RCC 7860 (cell line): ENCODE data around the gene IQGAP1.

ENCODE experiments used
- DNase-seq: peaks from one replicate; pipeline ENCODE4 v3.0.0-alpha.2; 2015; ENCODE audit warnings: low spot score
- FAIRE-seq: peaks from 2 replicates; lab custom pipeline; 2012; peaks lifted over from hg19 to GRCh38; lab: Jason Lieb, UNC

IQGAP1 gene

DNA sequence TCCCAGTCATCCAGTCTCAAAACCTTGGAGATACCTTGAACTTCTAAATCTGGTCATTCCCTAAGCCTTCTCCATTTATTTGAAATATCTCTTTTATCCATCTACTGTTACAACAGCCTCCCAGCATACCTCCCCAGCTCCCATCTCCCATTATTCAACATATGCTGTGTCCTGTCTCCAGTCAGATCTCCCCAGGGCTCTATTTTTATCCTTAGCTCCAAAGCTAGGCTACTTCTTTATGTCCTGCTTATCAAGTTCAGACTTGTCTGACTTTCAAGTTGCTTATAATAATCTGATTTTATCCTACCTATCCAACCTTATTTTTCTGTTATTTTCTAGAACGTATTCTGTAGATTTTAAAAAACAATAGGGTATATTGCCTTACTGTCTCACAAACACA, 44.2 kb downstream of the IQGAP1 start:
- DNase-seq (no peak), FAIRE-seq (no peak)

DNA sequence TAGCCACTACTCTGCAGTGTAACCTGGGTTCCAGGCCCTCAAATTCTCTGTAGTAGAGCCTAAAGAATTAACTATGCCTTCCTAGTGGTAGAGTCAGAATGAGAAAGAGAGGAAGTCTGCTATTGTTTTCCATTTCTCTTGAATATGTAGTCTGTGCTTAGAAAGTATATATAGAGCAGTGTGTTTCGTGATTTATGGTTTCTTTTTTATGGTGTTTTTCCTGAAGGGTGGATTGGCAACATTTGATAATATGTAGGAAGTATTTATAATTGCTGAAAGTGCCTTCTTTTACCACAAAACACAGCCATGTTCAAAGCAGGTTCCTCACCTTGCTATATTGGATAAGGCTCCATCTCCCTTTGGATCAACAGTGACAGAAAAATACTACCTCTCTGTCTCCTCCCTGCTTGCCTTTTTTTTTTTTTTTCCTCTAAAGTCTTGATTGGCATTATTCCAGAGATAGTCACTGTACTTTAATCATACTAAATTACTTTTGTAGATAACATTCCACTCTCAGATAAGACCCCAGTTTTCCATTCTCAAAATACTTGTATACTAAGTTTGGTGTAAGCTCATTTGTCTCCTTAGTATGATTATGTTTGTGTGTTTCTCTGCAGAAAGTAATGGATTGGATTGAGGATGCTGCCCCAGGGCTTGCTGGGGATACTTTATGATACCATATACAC, 47.8 kb downstream of the IQGAP1 start:
- DNase-seq (no peak), FAIRE-seq (no peak)

DNA sequence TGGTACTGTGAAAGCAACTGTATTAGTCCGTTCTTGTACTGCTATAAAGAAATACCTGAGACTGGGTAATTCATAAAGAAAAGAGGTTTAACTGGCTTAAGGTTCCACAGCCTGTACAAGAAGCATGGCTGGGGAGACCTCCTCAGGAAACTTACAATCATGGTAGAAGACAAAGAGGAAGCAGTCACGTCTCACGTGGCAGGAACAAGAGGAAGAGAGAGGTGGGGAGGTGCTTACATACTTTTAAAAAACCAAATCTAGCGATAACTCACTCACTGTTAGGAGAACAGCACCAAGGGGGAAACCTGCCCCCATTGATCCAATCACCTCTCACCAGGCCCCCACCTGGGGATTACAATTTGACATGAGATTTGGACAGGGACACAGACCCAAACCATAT, 48.9 kb downstream of the IQGAP1 start:
- FAIRE-seq (no peak), DNase-seq (no peak)

DNA sequence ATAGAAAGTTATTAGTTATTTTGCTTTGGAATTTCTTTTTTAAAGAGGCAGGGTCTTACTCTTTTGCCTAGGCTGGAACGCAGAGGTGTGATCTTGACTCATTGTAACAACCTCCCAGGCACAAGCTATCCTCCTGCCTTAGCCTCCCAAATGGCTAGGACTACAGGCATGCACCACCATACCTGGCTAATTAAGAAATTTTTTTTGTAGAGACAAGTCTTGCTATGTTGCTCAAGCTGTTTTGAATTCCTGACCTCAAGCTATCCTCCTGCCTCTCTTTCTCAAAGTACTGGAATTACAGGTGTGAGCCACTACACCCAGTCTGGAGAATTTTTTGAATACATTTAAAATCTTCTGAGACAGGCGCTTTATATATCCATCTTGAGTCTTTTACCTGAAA, 49.5 kb downstream of the IQGAP1 start:
- FAIRE-seq (no peak), DNase-seq (no peak)

DNA sequence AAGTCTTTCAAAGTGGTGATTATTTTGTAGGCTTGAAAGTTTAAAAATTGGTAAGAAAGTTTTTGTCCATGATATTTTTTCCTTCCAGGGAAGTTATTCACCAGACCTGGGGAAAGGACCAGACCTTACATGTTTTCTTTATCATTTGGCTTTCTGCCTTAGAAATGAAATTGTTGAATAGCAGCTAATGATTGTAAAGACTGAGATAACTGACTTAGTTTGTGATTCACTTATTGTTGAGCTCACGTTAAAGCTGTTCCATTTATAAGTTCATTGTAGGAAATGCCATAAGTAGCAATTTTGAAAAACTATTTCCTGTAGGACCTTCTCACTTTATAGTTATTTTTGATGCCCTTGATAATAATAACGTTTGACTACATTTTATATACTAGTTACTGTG, 51.9 kb downstream of the IQGAP1 start:
- DNase-seq = no peak
- FAIRE-seq = no peak

DNA sequence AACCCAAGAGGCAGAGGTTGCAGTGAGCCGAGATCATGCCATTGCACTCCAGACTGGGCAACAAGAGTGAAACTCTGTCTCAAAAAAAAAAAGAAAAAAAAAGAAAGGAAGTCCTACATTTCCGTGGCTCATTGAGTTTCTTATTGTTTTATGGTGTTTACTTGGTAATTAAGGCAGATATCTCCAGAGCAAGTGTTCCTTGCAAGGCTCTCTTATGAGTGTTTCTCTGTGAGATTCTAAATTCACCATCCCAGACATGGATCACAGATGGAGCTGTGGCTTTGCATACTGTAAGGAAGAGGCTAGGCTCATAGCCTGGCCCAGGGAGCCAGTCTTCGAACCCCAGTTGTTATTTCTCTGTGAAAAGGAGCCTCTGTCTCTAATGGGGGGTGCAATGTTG, 53.0 kb downstream of the IQGAP1 start:
- DNase-seq = no peak
- no peak for FAIRE-seq

DNA sequence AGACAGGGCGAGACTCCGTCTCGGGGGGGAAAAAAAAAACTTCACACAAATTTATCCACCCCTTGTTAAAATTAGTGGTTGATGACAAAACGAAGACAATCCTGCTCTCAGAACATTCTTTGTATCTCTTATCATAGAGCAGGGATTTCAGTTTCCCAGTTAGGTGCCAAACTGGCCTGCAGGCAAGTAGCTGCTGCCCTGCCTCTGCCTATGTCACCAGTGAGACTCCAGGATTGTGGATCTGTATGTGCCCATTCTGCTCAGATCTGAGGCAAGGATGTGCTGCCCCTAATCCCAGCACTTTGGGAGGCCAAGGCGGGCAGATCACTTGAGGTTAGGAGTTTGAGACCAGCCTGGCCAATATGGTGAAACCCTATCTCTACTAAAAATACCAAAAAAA, 54.4 kb downstream of the IQGAP1 start:
- no peak for DNase-seq
- no peak for FAIRE-seq

DNA sequence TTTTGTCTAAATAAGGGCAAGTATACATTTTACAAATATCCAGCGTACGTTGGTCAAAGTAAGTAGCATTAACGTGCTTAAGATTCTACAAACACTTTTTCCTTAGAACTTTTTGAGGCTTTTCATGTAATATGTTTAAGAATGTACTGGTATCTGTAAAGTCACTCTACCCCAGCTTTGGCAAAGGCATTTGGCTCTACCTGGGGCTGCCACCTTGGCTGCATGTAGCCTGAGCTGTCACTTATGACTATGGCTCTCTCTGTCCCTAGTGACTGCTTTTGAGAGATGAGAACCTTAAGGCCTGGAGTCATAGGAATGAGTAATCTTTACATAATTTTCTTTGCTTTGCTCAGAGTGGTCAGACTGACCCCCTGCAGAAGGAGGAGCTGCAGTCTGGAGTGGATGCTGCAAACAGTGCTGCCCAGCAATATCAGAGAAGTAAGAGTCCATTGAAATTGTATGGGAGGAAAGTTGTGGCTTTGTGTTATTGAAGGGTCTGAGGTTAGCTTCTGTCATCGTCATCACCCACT, 61.2 kb downstream of the IQGAP1 start:
- DNase-seq (peak; percentile 35), FAIRE-seq (no peak)

DNA sequence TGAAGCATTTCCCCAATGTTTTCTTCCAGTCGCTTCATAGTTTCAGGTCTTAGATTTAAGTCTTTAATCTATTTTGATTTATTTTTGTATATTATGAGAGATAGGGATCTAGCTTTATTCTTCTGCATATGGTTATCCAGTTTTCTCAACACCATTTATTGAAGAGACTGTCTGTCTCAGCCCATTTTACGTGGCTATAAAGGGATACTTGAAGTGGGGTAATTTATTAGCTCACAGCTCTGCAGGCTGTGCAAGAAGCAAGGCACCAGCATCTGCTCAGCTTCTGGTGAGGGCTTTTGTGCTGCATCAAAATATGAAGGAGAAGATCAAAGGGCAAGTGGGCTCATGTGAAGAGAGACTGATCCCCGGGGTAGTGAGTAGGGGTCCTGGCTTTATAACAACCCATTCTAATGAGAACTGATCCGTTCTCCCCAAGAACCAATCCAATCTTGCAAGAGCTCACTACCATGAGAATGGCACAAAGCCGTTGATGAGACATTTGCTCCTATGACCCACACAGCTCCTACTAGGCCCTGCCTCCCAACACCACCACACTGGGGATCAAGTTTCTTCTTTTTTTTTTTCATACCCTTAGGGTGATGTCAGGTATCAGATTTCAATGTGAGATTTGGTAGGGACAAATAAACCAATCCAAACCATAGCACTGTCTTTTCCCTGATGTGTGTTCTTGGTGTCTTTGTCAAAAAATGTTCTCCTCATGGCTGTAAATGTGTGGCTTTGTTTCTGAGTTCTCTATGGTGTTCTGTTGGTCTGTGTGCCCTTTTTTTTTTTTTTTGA, 63.2 kb downstream of the IQGAP1 start:
- FAIRE-seq (no peak), DNase-seq (no peak)

DNA sequence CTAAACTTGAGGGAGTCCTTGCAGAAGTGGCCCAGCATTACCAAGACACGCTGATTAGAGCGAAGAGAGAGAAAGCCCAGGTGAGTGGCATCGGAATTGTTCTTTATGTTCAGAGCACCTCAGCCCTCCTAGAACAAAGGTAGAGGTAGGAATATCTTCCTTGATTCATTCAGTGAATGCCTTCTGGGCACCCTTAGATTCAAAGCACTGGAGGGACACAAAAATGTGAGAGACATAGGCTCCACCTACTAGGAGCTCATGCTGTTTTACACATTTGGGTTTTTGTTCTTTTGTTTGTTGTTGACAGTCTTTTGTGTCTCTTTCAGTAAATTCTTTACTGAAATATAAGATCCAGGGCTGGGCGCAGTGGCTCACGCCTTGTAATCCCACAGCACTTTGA, 68.2 kb downstream of the IQGAP1 start:
- FAIRE-seq (no peak), DNase-seq (no peak)

DNA sequence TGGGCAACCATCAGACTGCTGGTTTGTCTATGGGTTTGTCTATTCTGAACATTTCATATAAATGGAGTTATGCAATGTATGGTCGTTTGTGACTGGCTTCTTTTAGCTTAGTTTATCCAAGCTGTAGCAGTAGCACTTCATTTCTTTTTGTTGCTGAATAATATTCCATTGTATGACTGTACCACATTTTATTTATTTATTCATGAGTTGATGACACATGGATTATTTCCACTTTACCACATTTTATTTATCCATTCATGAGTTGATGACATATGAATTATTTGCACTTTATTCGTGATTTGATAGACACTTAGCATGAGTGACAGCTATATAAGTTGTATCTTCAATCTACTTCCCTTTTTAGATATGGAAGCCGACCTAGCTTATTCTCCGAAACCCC, 70.0 kb downstream of the IQGAP1 start:
- no peak for FAIRE-seq
- DNase-seq = no peak

DNA sequence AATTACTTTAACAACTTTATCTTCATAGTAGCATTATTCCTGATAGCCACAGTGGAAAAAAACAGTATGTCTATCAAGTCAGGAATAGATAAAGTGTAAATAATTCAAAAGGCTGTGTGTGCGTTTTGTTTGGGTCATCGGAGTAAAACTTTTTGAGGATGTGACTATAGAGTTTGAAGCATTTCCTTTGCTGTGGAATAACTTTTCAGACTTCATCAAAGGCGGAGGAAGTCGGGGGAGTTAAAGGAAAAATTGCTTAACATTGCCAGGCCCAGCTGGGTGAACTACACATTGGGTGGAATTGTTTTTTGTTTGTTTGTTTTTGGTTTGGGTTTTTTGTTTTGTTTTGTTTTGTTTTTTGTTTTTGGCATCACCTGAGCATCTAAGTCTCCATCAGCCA, 71.3 kb downstream of the IQGAP1 start:
- no peak for DNase-seq
- FAIRE-seq = no peak

DNA sequence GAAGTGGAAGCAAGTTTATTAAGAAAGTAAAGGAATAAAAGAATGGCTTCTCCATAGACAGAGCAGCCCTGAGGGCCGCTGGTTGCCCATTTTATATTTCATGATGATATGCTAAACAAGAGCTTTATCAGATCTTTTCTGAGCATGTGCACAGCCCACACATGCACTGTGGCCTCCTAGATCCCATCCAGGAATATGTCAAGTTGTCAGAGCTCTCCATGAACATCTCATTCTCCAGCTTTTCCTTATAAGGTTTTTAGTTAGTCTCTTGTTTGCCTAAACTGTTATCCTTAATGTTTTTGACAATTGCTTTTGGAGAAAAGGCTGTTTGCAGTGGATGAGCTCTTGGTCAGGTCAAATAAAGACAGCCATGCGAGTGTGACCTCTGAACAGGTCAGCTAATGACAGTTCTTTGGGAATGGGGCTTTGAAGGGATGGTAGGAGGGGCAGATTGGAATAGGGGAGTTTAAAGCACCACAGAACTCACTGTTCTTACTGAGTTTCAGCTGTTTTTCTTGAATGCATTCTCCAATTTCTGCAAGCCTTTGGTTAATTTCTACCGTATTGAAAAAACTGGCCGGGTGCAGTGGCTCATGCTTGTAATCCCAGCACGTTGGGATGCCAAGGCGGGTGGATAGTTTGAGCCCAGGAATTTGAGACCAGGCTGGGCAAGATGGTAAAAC, 72.2 kb downstream of the IQGAP1 start:
- DNase-seq (no peak), FAIRE-seq (no peak)

DNA sequence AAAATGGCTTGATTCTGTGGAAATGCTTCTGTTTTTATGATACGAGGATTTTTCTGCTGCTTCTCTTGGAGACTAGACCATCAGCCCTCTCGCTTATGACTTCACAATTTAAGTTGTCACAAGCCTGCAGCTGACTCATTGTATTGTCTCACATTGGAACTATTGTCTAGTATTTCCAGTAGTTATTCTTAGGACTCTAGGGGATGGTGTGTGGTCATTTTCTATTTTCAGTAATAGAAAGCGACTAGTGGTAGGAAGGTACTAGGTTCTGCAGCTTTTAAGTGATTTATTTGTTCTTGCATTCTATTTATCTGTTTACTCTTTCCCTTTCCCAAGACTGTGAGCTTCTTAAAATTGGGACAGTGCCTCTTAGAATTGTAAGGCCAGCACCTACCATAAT, 75.3 kb downstream of the IQGAP1 start:
- FAIRE-seq (no peak), DNase-seq (peak; percentile 28)

DNA sequence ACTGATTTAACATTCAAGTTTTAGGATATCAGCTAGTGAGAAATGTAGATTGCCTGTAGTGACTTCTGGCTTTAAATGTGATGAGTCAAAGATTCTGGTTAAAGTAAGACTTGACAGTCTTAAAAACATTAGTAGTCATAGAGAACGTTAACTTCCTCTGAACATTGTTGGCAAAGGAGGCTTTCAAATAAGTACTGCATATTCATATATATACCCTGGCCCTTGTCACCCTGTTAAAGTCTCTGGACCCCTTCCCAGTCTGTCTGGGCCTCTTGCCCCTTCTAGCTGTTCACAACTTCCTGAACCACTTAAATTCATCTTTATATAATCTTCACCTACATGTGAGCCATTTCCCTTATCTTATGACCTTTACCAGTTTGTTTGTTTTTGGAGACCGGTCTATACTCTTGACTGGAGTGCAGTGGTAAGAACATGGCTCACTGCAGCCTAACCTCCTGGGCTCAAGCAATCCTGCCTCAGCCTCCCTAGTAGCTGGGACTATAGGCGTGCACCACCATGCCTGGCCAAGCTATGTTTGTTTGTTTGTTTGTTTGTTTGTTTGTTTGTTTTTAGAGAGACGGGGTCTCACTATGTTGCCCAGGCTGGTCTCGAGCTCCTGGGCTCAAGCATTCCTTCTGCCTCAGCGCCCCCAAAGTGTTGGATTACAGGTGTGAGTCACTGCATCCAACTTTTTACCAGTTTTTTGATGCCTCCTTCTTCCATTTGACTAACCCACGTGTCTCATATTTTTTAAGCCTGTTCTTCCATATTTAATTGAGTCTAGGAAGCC, 77.3 kb downstream of the IQGAP1 start:
- no peak for DNase-seq
- no peak for FAIRE-seq

DNA sequence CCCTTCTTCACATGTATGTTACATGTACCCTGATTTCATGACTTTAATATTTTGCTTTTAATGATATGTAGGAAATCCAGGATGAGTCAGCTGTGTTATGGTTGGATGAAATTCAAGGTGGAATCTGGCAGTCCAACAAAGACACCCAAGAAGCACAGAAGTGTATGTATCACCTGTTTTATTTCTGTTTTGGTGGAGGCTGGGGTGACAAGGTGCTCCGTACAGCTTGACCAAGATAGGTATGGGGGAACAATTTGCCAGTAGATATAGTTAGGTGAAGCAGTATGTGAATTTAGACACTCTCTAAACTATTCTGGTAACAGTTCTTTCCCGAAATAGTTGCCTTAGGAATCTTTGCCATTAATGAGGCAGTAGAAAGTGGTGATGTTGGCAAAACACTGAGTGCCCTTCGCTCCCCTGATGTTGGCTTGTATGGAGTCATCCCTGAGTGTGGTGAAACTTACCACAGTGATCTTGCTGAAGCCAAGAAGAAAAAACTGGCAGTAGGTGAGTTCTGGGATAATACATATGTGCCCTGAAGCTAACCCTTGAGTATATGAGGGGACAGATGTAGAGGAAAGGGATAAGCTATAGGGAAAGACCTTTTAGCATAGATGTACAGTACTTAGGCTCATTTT, 78.0 kb downstream of the IQGAP1 start:
- FAIRE-seq = no peak
- no peak for DNase-seq

DNA sequence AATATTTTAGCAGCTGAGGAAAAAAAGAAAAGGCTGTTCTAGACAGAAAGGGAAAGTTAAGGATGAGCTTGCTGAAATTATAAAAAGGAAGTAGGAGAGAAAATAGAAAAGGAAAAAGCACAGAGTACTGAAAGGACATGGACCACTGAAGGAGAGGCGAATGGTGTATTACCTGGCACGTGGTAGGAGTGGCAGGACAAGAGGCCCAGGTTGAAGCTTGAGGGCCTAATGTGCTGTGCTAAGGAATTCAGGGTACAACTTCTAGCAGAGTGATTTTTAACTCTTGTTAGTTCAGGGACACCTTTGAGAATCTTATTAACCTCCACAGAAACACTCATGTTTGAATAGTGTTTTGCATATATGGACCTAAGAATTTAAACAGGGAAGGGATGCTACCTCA, 81.7 kb downstream of the IQGAP1 start:
- no peak for FAIRE-seq
- no peak for DNase-seq

DNA sequence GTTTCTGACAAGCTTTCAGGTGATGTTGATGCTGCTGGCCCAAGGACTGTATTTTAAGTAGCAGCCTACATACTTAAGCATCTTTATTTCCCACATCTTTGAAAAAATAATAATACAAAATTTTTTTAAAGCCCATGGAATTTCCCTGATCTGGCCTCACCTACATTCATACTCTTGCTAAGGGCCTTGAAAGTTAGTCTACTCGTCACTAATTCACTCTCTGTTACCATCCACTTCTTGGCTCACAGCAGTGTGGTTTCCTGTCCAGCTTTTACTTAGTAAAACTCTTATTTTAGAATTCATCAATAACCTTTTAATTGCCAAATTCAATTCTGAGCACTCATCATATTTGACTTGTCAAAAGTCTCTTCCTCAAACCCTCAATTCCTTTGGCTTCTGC, 82.4 kb downstream of the IQGAP1 start:
- no peak for FAIRE-seq
- no peak for DNase-seq

DNA sequence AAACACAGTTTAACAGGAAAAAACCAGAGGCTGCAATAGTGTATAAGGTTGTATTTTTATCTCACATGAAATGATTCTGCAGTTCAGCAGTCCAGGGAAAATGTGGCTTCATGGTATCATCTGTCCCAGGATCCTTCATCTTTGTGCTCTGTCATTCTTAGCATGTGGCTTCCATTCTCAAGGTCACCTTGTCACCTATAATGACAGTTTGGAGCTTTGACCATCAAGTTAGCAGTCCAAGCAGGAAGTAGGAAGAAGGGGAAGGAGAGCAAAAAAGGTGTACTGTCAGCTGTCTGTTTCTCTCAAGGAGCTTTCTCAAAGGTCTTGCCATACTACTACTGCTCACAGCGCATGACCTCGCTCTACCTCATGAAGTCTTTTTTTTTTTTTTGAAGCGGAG, 83.1 kb downstream of the IQGAP1 start:
- FAIRE-seq = no peak
- DNase-seq = no peak

DNA sequence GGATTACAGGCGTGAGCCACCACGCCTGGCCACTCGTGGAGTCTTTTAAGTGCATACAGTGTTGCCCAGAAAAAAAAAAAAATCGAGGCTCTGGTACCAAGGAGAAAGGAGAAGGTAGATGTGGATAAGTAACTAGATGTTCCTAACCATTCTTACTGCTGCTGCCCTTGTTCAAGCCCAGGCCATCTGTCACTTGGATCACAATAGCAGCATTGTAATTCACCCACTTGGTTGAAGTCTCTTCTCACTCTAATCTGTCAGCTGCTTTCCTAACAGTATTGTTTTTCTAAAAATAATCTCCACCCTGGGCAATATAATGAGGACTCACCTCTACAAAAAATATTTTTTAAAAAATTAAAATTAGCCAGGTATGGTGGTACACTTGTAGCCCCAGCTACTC, 83.7 kb downstream of the IQGAP1 start:
- FAIRE-seq (no peak), DNase-seq (no peak)
